Activated CD8-positive, alpha-beta memory T cell treated with anti-CD3 and anti-CD28 coated beads for 36 hours (primary cell): Measurements from ENCODE around the gene GRHPR. TPM values are rescaled to one million over a fixed set of nuclear protein-coding genes. Genes with fewer than 3 reads are reported as not detected.

Source experiments
- CTCF ChIA-PET: fragments of 350-600 bp; sonication (Branson Sonifier 250); formaldehyde crosslinking; loops from one replicate; lab custom pipeline; 2021; ENCODE audit warnings: antibody characterized with exemption; lab: Charles Lee
- POLR2A ChIA-PET: fragments of 350-600 bp; sonication (Branson Sonifier 250); formaldehyde crosslinking; loops from one replicate; lab custom pipeline; 2021; ENCODE audit warnings: antibody characterized with exemption; lab: Charles Lee
- total RNA-seq, 2 experiments: library from RNA; stranded (reverse); gene quantifications; one replicate each; pipeline ENCODE4 v1.2.3, GENCODE V29; 2021

GRHPR gene
- total RNA-seq, 2 experiments from 2014 or later: 93.3 to 94.0 TPM

- POLR2A ChIA-PET: no interaction called here
- CTCF ChIA-PET: no interaction called here
These were observed 11.4 kb downstream of the GRHPR start for GRCh38 chr9:37433867-37434371.

- POLR2A ChIA-PET: no interaction called here
- CTCF ChIA-PET: interaction anchor here (1.1 kb wide), 1 partner anchor 9 kb away, joined by 3 read pairs; no protein-coding TSS in a partner anchor
These were observed 14.0 kb downstream of the GRHPR start for GRCh38 chr9:37436540-37436939.

GRCh38 chr9:37437010-37437409 lies 14.5 kb downstream of the GRHPR start:
- POLR2A ChIA-PET: no interaction called here

GRCh38 chr9:37437621-37438020 lies 15.1 kb downstream of the GRHPR start:
- ChIA-PET CTCF (no interaction called here), POLR2A (no interaction called here)

More at GRCh38 chr9:37437010-37437409, 14.5 kb downstream of the GRHPR start:
- CTCF ChIA-PET: interaction anchor here (1.1 kb wide), 1 partner anchor 9 kb away, joined by 3 read pairs; no protein-coding TSS in a partner anchor

- CTCF ChIA-PET: no interaction called here
- POLR2A ChIA-PET: no interaction called here
These were observed 15.9 kb downstream of the GRHPR start for GRCh38 chr9:37438359-37438758.

GRCh38 chr9:37441776-37442370 lies 19.4 kb downstream of the GRHPR start:
- ChIA-PET POLR2A (no interaction called here), CTCF (no interaction called here)

- CTCF ChIA-PET: no interaction called here
- POLR2A ChIA-PET: no interaction called here
These were observed 20.1 kb downstream of the GRHPR start for GRCh38 chr9:37442556-37442955.

- CTCF ChIA-PET: no interaction called here
- POLR2A ChIA-PET: no interaction called here
These were observed 21.1 kb downstream of the GRHPR start for GRCh38 chr9:37443566-37443965.

- ChIA-PET CTCF (interaction anchor here (0.6 kb wide), 1 partner anchor 14 kb away, joined by 3 read pairs; no protein-coding TSS in a partner anchor), POLR2A (interaction anchor here (0.7 kb wide), 1 partner anchor 10 kb away, joined by 4 read pairs; no protein-coding TSS in a partner anchor)
These were observed 22.4 kb downstream of the GRHPR start for GRCh38 chr9:37444890-37445289.

- POLR2A ChIA-PET: no interaction called here
- CTCF ChIA-PET: interaction anchor here (0.6 to 1.1 kb wide), 2 partner anchors 9 to 826 kb away, joined by 3 read pairs; no protein-coding TSS in a partner anchor
These were observed 23.3 kb downstream of the GRHPR start for GRCh38 chr9:37445832-37446231.

GRCh38 chr9:37446401-37446800 lies 23.9 kb downstream of the GRHPR start:
- ChIA-PET CTCF (interaction anchor here (1.1 kb wide), 1 partner anchor 10 kb away, joined by 3 read pairs; no protein-coding TSS in a partner anchor), POLR2A (no interaction called here)

- ChIA-PET CTCF (no interaction called here), POLR2A (no interaction called here)
These were observed 24.6 kb downstream of the GRHPR start for GRCh38 chr9:37447111-37447510.

- POLR2A ChIA-PET: interaction anchor here (1.3 kb wide), 1 partner anchor 15 kb away, joined by 7 read pairs; the partner anchor contains the start of gene ZBTB5
- CTCF ChIA-PET: no interaction called here
These were observed 27.6 kb downstream of the GRHPR start for GRCh38 chr9:37449862-37450632.

- CTCF ChIA-PET: interaction anchor here (0.9 kb wide), 1 partner anchor 114 kb away, joined by 5 read pairs; no protein-coding TSS in a partner anchor
These were observed 29.1 kb downstream of the GRHPR start for GRCh38 chr9:37451628-37452027.

GRCh38 chr9:37452611-37453010 lies 30.1 kb downstream of the GRHPR start:
- ChIA-PET CTCF (interaction anchor here (0.7 kb wide), 2 partner anchors 12 to 607 kb away, joined by 3 read pairs; no protein-coding TSS in a partner anchor), POLR2A (no interaction called here)

More at GRCh38 chr9:37451628-37452027, 29.1 kb downstream of the GRHPR start:
- POLR2A ChIA-PET: no interaction called here

- CTCF ChIA-PET: no interaction called here
- POLR2A ChIA-PET: no interaction called here
These were observed 31.3 kb downstream of the GRHPR start for GRCh38 chr9:37453827-37454226.

GRCh38 chr9:37454238-37454637 lies 31.7 kb downstream of the GRHPR start:
- ChIA-PET POLR2A (no interaction called here), CTCF (no interaction called here)

GRCh38 chr9:37455884-37456647 lies 33.6 kb downstream of the GRHPR start:
- POLR2A ChIA-PET: interaction anchor here (0.8 to 1.1 kb wide), 2 partner anchors 9 to 11 kb away, joined by 4 read pairs; partner anchors contain the start of gene ZBTB5
- CTCF ChIA-PET: no interaction called here

GRCh38 chr9:37456817-37457216 lies 34.3 kb downstream of the GRHPR start:
- POLR2A ChIA-PET: interaction anchor here (0.8 kb wide), 1 partner anchor 8 kb away, joined by 4 read pairs; the partner anchor contains the start of gene ZBTB5
- CTCF ChIA-PET: no interaction called here
